SK-N-SH treated with all-trans-retinoic acid at 6 μM for 48 hours (cell line): ENCODE data around the gene NFKB1.

Source experiments
- CSRNP3 ChIP-seq: fragments of 250-450 bp; sonication (Bioruptor Pico); IDR thresholded peaks from 2 replicates; pipeline ENCODE4 v1.5.1; 2021; ENCODE audit warnings: mild to moderate bottlenecking, moderate library complexity
- PATZ1 ChIP-seq: fragments of 250-450 bp; sonication (Bioruptor Pico); IDR thresholded peaks from 2 replicates; pipeline ENCODE4 v1.8.0; 2020; ENCODE audit warnings: mild to moderate bottlenecking, moderate library complexity, borderline replicate concordance
- PPARA ChIP-seq: fragments of 250-450 bp; sonication (Bioruptor Pico); IDR thresholded peaks from 2 replicates; pipeline ENCODE4 v1.5.0; 2020; ENCODE audit warnings: mild to moderate bottlenecking, borderline replicate concordance
- ZC3H10 ChIP-seq: fragments of 250-450 bp; sonication (Bioruptor Pico); IDR thresholded peaks from 2 replicates; pipeline ENCODE4 v1.5.1; 2021; ENCODE audit warnings: mild to moderate bottlenecking, moderate library complexity
- ZFP30 ChIP-seq: fragments of 450-650 bp; formaldehyde crosslinking; IDR thresholded peaks from 2 replicates; pipeline ENCODE4 v1.5.0; 2022; ENCODE audit warnings: mild to moderate bottlenecking, moderate library complexity

- no peak for TF ChIP-seq PPARA (CRISPR knock-in tag)
- no peak for TF ChIP-seq ZFP30 (CRISPR knock-in tag)
- no peak for TF ChIP-seq ZC3H10 (CRISPR knock-in tag)
- TF ChIP-seq CSRNP3 (CRISPR knock-in tag) = no peak
- TF ChIP-seq PATZ1 (CRISPR knock-in tag) = no peak
Measured at GRCh38 chr4:102478186-102478585, 23.0 kb upstream of the NFKB1 start.
